Activated gamma-delta T cell (primary cell): ENCODE measurements around the gene C10orf143.
"Not testable (repeated sequence)": the region's sequence is repeated elsewhere in the genome, so short reads cannot be mapped to it uniquely, and the experiment has no call there.

Source experiments
- DNase-seq: peaks from one replicate; lab custom pipeline; 2025; lab: John Stamatoyannopoulos, UW

The C10orf143 gene

GRCh38 chr10:130036296-130037065 is 74.1 kb downstream of the C10orf143 start:
- DNase-seq = no peak

GRCh38 chr10:130029209-130029608 is 81.4 kb downstream of the C10orf143 start:
- DNase-seq = no peak

DNA sequence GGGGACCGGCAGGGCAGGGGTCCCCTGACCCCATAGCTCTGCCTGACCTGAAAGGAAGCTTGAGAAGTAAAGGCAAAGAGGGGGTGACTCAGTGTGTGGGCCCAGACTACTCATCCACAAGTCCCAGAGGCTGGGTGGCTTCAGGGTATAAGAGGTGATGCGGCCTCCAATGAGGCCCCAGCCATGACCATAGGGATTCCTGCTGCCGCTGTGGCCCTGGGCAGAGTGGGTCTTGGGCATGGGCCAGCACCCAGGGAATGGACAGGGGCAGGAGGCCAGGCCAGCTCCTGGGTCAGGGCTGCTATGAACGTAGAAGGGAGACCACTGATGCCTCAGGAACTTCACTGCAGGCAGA is 82.2 kb downstream of the C10orf143 start:
- DNase-seq = no peak

- DNase-seq = no peak
Measured at GRCh38 chr10:130027716-130028464, 82.7 kb downstream of the C10orf143 start.

- DNase-seq = no peak
Measured at GRCh38 chr10:130026670-130027456, 83.8 kb downstream of the C10orf143 start.

DNA sequence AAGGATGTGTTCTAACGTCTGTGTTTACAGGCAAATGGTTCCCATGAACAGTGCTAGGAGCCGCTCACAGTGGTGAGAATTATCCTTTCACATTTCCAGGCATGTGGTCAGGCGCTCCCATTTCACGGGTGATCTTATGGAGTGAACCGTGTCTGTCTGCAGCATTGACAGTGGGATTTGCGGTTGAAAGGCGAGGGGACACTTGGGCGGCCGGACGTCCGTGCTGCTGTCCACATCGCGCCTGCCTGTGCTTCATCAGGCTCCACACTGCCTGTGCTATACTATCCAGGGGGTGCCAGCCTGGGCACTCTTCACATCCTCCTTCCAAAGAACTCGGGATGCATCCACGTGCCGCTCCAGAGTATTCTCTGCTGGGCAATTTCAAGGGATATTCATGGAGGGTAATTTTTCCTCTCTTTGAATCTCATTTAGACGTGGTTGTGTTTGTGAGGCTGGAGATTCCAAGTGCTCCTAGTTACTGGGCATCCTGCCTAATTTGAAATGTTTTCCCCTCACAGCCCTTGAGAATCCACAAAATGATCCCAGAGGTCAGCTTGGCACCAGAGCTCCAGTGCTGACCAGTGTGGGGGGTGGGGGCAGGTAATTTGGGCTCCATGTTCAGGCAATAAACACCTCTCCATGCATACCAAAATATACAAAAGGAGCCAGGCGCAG is 84.7 kb downstream of the C10orf143 start:
- DNase-seq = no peak

GRCh38 chr10:130025326-130025725 is 85.3 kb downstream of the C10orf143 start:
- no peak for DNase-seq

- DNase-seq = no peak
Measured at GRCh38 chr10:130024779-130025325, 85.8 kb downstream of the C10orf143 start.

- not testable (repeated sequence) for DNase-seq
Measured at GRCh38 chr10:130024326-130024725, 86.3 kb downstream of the C10orf143 start.

DNA sequence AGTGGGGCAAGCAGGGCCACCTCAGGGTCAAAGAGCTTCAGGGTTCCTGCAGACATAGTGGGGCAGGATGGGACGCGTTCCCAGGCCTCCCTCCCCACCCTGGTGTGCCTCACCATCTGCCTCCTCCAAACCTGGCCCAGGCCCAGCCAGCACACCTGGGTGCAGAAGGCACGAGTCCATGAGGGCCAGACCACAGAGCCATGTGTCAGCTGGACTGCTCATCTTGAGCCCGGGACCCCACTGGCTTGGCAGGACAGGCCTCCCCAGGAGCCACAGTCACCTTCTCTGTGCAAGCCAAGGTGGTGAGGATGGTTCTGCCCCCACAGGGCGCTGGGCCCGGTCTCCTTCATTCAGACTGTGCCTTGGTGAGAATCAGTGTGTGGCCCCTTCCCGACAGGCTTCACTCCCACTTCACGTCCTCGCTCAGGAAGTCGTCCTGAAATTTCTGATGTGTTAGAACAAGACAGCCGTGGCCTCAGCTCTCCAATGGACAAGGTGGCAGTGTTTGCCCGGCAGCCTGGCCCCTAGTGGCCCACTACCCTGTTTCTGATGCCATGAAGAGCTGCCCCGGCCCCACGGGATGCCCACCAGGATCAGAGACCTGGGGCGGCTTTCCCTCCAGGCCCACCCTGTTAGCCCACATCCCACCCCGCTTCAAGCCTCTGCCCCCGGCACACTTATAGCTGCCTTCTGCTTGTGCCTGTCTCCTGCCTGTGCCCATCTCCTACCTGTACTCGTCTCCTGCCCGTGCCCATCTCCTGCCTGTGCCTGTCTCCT is 87.0 kb downstream of the C10orf143 start:
- no peak for DNase-seq

GRCh38 chr10:130022511-130023299 is 87.9 kb downstream of the C10orf143 start:
- DNase-seq = no peak

DNA sequence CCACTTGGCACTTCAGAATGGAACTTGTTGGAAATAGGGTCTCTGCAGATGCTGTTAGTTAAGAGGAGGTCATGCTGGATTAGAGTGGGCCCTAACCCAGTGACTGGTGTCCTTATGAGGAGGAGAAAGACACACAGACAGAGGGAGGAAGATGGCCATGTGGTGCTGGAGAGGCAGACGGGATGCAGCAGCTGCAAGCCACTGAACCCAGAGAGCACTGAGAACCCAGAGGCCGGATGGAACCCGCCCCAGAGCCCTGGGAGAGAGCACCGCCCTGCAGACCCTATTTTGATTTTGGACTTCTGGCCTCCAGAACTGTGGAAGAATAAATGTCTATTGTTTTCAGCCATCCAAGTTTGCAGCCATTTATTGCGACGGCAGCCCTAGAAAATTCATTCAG is 88.5 kb downstream of the C10orf143 start:
- no peak for DNase-seq

GRCh38 chr10:130021383-130021950 is 89.2 kb downstream of the C10orf143 start:
- DNase-seq = no peak

GRCh38 chr10:130020651-130021382 is 89.8 kb downstream of the C10orf143 start:
- no peak for DNase-seq

DNA sequence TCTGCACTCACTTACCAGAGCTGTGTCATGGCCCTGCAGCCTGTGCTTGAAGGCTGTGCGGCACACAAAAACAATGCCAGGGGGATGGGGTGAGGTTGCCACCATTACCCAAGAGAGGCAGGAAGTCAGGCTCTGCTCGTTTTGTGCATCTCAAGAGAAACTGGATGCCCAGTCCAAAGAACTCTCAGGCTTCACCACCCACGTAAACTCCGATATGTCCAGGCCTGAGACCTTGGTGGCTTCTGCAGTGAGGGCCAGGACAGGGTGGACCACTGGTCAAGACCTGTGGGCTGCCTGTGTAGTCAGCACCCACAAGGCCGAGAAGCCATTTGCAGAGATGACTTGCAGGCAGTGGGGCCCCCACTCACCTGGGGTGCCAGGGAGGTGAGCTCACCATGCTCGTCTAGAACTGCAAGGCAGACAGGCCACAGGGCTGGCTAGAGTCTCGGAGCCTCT is 91.9 kb downstream of the C10orf143 start:
- no peak for DNase-seq

DNA sequence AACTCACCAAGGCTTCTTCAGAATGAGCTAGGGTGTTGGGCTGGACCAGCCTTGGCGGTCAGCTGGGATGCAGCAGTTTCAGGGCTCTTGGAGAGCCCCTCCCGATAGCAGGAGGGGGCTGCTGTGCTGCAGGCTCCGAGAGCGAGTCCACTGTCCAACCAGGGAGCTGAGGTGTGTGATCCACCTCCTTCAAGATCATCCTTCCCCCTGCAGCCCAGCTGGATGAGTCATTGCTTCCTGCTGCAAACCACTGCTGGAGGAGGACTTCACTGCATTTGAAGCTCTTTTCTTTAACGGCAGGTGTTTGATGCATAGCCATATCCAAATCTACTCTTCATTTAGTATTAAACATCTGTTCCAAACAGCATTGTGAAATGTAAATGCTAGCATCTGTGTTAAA is 92.4 kb downstream of the C10orf143 start:
- no peak for DNase-seq

DNA sequence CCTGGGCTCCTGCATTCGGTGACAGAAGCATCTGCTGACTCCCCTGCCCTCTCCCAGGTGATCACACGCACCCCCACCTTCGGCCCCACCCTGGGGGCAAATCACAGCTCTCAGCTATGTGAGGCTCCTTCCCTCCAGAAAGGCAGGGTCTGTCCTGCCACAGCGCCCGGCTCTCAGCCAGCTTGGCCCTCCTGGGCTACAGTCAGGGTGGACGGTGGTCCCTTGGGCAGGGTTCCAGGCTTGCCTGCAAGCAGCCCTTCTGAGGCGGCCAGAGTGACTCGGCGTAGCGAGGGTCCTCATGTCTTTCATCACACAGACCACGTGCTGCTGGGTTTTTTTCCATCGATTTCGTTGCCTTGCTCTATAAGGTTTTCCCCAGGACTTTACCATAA is 93.0 kb downstream of the C10orf143 start:
- no peak for DNase-seq

DNA sequence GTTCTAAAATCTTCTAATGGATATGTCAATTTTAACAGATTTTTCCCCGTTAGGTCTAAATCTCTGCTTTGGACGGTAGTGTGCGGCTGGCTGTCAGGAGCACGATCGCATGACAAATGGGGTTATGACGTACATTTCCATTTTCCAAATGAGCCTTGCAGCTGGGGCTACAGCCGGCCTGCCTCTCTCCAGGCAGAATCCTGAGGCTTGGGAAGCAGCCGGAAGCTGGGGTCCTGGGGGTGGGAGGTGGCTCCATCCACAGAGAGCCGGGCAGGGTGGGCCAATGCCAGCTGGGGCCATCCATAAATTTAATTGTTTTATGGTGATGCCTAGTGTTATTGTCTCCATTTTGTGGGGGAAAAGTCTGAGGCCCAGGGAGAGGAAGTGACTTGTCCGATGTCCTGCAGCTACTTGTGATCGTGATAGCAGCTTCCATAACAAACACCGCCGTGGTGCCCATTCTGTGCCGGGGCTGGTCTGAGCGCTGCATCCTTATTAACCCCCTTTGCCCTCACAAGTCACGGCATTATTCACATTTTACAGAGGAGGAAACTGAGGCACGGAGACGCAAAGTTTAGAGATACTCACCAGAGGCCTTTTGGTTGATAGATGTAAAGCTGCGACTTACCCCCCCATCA is 93.5 kb downstream of the C10orf143 start:
- DNase-seq = no peak

DNA sequence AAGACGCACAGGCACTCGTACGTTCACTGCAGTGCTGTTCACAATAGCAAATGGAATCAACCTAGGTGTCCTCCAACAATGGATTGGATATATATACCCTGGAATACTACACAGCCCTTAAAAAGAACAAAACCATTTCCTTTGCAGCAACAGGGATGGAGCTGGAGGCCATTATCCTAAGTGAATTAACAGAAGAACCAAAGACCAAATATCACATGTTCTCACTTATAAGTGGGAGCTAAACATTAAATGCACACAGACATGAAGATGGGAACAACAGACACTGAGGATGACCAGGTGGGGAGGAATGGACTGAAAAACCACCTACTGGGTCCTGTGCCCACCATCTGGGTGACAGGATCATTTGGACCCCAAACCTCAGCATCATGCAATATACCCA is 94.5 kb downstream of the C10orf143 start:
- no peak for DNase-seq
